OCI-LY7 (cell line): ENCODE results near the gene DAW1. TPM values are rescaled to one million over a fixed set of nuclear protein-coding genes. Genes with fewer than 3 reads are reported as not detected.
"Not testable (repeated sequence)": the region's sequence is repeated elsewhere in the genome, so short reads cannot be mapped to it uniquely, and the experiment has no call there.

Source experiments
- BruUV-seq: library from RNA; stranded (reverse); fragments of 400-500 nt; replicated peaks from 2 replicates; lab custom pipeline; 2021; lab: Mats Ljungman, UMichigan
- CTCF ChIA-PET: fragments of 300-600 bp; sonication (Branson Sonifier 250); formaldehyde crosslinking; loops from one replicate; lab custom pipeline; 2022; ENCODE audit warnings: antibody characterized with exemption; ENCODE audit not compliant: unreplicated experiment; lab: Charles Lee
- POLR2A ChIA-PET: fragments of 300-600 bp; sonication (Branson Sonifier 250); formaldehyde crosslinking; loops from one replicate; lab custom pipeline; 2022; ENCODE audit warnings: antibody characterized with exemption; lab: Charles Lee
- DNase-seq: peaks from one replicate; pipeline ENCODE4 v3.0.0-alpha.2; 2015; ENCODE audit warnings: low spot score
- H2AFZ ChIP-seq: fragments of 200-600 bp; sonication (generic), shearing (Covaris generic); 2 replicates; pipeline ENCODE4 v1.6.1; 2014; ENCODE audit warnings: mild to moderate bottlenecking, antibody characterized with exemption, low read length, moderate library complexity
- H3K27ac ChIP-seq: fragments of 200-600 bp; sonication (generic); 2 replicates; pipeline ENCODE4 v1.5.1; 2014; ENCODE audit warnings: mixed run types, low read depth, mild to moderate bottlenecking, moderate library complexity, low read length, inconsistent platforms; ENCODE audit not compliant: poor library complexity, severe bottlenecking
- H3K36me3 ChIP-seq: fragments of 200-600 bp; sonication (generic); 2 replicates; pipeline ENCODE4 v1.6.1; 2014; ENCODE audit warnings: mild to moderate bottlenecking, antibody characterized with exemption, low read length, moderate library complexity, mixed read lengths; ENCODE audit not compliant: insufficient read depth
- H3K4me1 ChIP-seq: fragments of 200-600 bp; sonication (generic); 2 replicates; pipeline ENCODE4 v1.5.1; 2014; ENCODE audit warnings: mild to moderate bottlenecking, low read length; ENCODE audit not compliant: insufficient read depth, poor library complexity, severe bottlenecking
- H3K4me2 ChIP-seq: fragments of 200-600 bp; sonication (generic); 2 replicates; pipeline ENCODE4 v1.6.1; 2014; ENCODE audit warnings: mild to moderate bottlenecking, low read length
- H3K4me3 ChIP-seq: fragments of 200-600 bp; sonication (generic); 2 replicates; pipeline ENCODE4 v1.5.1; 2014; ENCODE audit warnings: mild to moderate bottlenecking, low read depth, low read length; ENCODE audit not compliant: poor library complexity, severe bottlenecking
- H3K79me2 ChIP-seq: fragments of 200-600 bp; sonication (generic); 2 replicates; pipeline ENCODE4 v1.6.1; 2016; ENCODE audit warnings: low read depth, mild to moderate bottlenecking, low read length, moderate library complexity, mixed read lengths; ENCODE audit not compliant: insufficient read depth
- H3K9me2 ChIP-seq: fragments of 200-600 bp; sonication (generic); 2 replicates; pipeline ENCODE4 v1.6.1; 2016; ENCODE audit warnings: mild to moderate bottlenecking, low read length, mixed read lengths; ENCODE audit not compliant: insufficient read depth
- H3K9me3 ChIP-seq: fragments of 200-600 bp; sonication (generic); 2 replicates; pipeline ENCODE4 v1.6.1; 2014; ENCODE audit warnings: mild to moderate bottlenecking, mixed run types, low read length, mixed read lengths
- H4K20me1 ChIP-seq: fragments of 200-600 bp; sonication (generic); 2 replicates; pipeline ENCODE4 v1.6.1; 2014; ENCODE audit warnings: mild to moderate bottlenecking, antibody characterized with exemption, low read length, moderate library complexity, mixed read lengths; ENCODE audit not compliant: insufficient read depth
- CTCF ChIP-seq: fragments of 200-600 bp; sonication (generic); conservative IDR thresholded peaks from 2 replicates; pipeline ENCODE4 v1.5.1; 2014; ENCODE audit warnings: mild to moderate bottlenecking, antibody characterized with exemption, low read length, moderate library complexity, mixed read lengths
- EZH2phosphoT487 ChIP-seq: fragments of 200-600 bp; sonication (generic); IDR thresholded peaks from 2 replicates; pipeline ENCODE4 v1.6.1; 2018; ENCODE audit warnings: low read depth, borderline replicate concordance, mild to moderate bottlenecking, mixed run types, antibody characterized with exemption, low read length, moderate library complexity, mixed read lengths
- intact Hi-C: fragments of 100-400 bp; cut with micrococcal nuclease; formaldehyde crosslinking; loops from one replicate; pipeline ENCODE4 v1.10.0; 2022; ENCODE audit not compliant: unreplicated experiment
- total RNA-seq, 2 experiments: library from RNA; depleted of rRNA in 1 of 2; stranded (reverse); fragments of >200 nt in 1 of 2; shearing (Covaris generic) in 1 of 2; gene quantifications; 2 replicates each; pipeline ENCODE4 v1.2.3, GENCODE V29; 2014 to 2022

DAW1 gene
- total RNA-seq, 2 experiments from 2014 or later = not detected

GRCh38 chr2:227933884-227934283 lies 62.5 kb downstream of the DAW1 start:
- Histone ChIP-seq H4K20me1 (no peaks in the 10 kb centered on the region), H3K4me3 (no peak overlapping the region), H3K9me2 (no peaks in the 10 kb centered on the region), H3K9me3 (no peaks in the 10 kb centered on the region), H3K36me3 (no peaks in the 10 kb centered on the region), H2AFZ (no peak overlapping the region), H3K79me2 (no peaks in the 10 kb centered on the region), H3K4me2 (no peak overlapping the region), H3K27ac (no peak overlapping the region), H3K4me1 (no peaks in the 10 kb centered on the region)
- ChIA-PET CTCF (no interaction called here), POLR2A (no interaction called here)
- BruUV-seq = no TSS peak
- DNase-seq = no peak
- intact Hi-C loops = no loop called here
- no peak for TF ChIP-seq EZH2phosphoT487
- TF ChIP-seq CTCF = no peak

GRCh38 chr2:227936249-227936648 lies 64.8 kb downstream of the DAW1 start:
- intact Hi-C loops, H3K9me3 ChIP-seq, H2AFZ ChIP-seq, BruUV-seq, H3K36me3 ChIP-seq, CTCF ChIA-PET, H3K9me2 ChIP-seq, H3K27ac ChIP-seq, H3K4me2 ChIP-seq, H3K4me1 ChIP-seq, H3K79me2 ChIP-seq, H4K20me1 ChIP-seq, H3K4me3 ChIP-seq, DNase-seq: not testable (repeated sequence)
- POLR2A ChIA-PET = interaction anchor here (0.5 kb wide), 1 partner anchor 688 kb away, joined by 3 read pairs; no protein-coding TSS in a partner anchor

- Histone ChIP-seq H3K9me2 (no peaks in the 10 kb centered on the region), H3K9me3 (no peaks in the 10 kb centered on the region), H3K36me3 (no peaks in the 10 kb centered on the region), H3K4me2 (no peak overlapping the region), H3K4me1 (no peaks in the 10 kb centered on the region), H3K79me2 (no peaks in the 10 kb centered on the region), H4K20me1 (no peaks in the 10 kb centered on the region), H3K4me3 (no peak overlapping the region), H3K27ac (no peak overlapping the region), H2AFZ (0 out of 2 replicates have a peak overlapping the region, but pooled peaks have one; percentile 36)
- BruUV-seq = no TSS peak
- TF ChIP-seq EZH2phosphoT487 (no peak), CTCF (peak; percentile 76)
- intact Hi-C loops = no loop called here
- ChIA-PET POLR2A (no interaction called here), CTCF (no interaction called here)
- DNase-seq = peak; percentile 21
These were observed 68.0 kb downstream of the DAW1 start for GRCh38 chr2:227939271-227940027.
